HCT116 (cell line): ENCODE results near the gene MYADML2. TPM values are rescaled to one million over a fixed set of nuclear protein-coding genes. Genes with fewer than 3 reads are reported as not detected.

Source experiments
- ATAC-seq: fragments of 200-7000 bp; cut with Tn5 transposase; 2 replicates; pipeline ENCODE4 v1.9.1; 2020; ENCODE audit warnings: mild to moderate bottlenecking, moderate library complexity
- BruUV-seq: library from RNA; stranded (reverse); fragments of 400-500 nt; replicated peaks from 2 replicates; lab custom pipeline; 2021; lab: Mats Ljungman, UMichigan
- CTCF ChIA-PET: fragments of 300-600 bp; sonication (Branson Sonifier 250); formaldehyde crosslinking; loops from one replicate; lab custom pipeline; 2021; ENCODE audit warnings: antibody characterized with exemption; lab: Charles Lee
- POLR2A ChIA-PET: fragments of 300-600, 350-600 bp; sonication (Branson Sonifier 250); formaldehyde crosslinking; loops from one replicate; lab custom pipeline; 2021; ENCODE audit warnings: antibody characterized with exemption; lab: Charles Lee
- RAD21 ChIA-PET, 2 experiments: fragments of 300-600 bp; sonication (Branson Sonifier 250); formaldehyde crosslinking; loops; one replicate each; lab custom pipeline; 2023; ENCODE audit warnings: low total read pairs in 2 of 2; ENCODE audit not compliant: uncharacterized antibody in 2 of 2, unreplicated experiment in 2 of 2, low non-redundant PET in 1 of 2; lab: Charles Lee
- DNase-seq: peaks from one replicate; pipeline ENCODE4 v3.0.0-alpha.2; 2010; ENCODE audit warnings: low read depth, low spot score
- H2AFZ ChIP-seq: fragments of 200-600 bp; shearing (Covaris generic), sonication (generic); 2 replicates; pipeline ENCODE4 v1.6.1; 2017; ENCODE audit warnings: low read depth, mixed run types, mixed read lengths, antibody characterized with exemption, low read length; ENCODE audit not compliant: poor library complexity, severe bottlenecking
- H3K27ac ChIP-seq: 2 replicates; pipeline ENCODE4 v1.5.1; 2012; ENCODE audit warnings: low read depth, low read length
- H3K27me3 ChIP-seq: fragments of 200-600 bp; sonication (generic); 2 replicates; pipeline ENCODE4 v1.6.1; 2016; ENCODE audit warnings: mixed run types, low read length, mixed read lengths; ENCODE audit not compliant: insufficient read depth
- H3K36me3 ChIP-seq, 2 experiments: fragments of 200-500 bp in 1 of 2; fragments of 200-600 bp in 1 of 2; sonication (Bioruptor generic) in 1 of 2; sonication (generic) in 1 of 2; 2 replicates each; pipeline versions ENCODE4 v1.5.1 to v1.6.1; 2014 to 2016; ENCODE audit warnings: low read length in 2 of 2, inconsistent platforms in 1 of 2, mixed read lengths in 1 of 2, mixed run types in 1 of 2; ENCODE audit not compliant: insufficient read depth in 2 of 2, control insufficient read depth in 1 of 2
- H3K4me1 ChIP-seq, 2 experiments: fragments of 200-600 bp in 1 of 2; sonication (generic) in 1 of 2; 2 replicates each; pipeline versions ENCODE4 v1.5.1 to v1.6.1; 2012 to 2017; ENCODE audit warnings: low read length in 2 of 2, inconsistent platforms in 1 of 2, mild to moderate bottlenecking in 1 of 2, mixed read lengths in 1 of 2, mixed run types in 1 of 2, moderate library complexity in 1 of 2; ENCODE audit not compliant: insufficient read depth in 2 of 2, control insufficient read depth in 1 of 2
- H3K4me2 ChIP-seq: fragments of 200-600 bp; sonication (generic); 2 replicates; pipeline ENCODE4 v1.6.1; 2017; ENCODE audit warnings: mixed run types, low read length, mixed read lengths
- H3K4me3 ChIP-seq, 2 experiments: fragments of 200-600 bp in 1 of 2; sonication (generic) in 1 of 2; replicated peaks in 1 of 2; 2 replicates each; pipeline ENCODE4 v1.5.1; 2011 to 2016; ENCODE audit warnings: low read length in 2 of 2, control low read depth in 1 of 2, low read depth in 1 of 2, mild to moderate bottlenecking in 1 of 2, mixed read lengths in 1 of 2, mixed run types in 1 of 2
- H3K79me2 ChIP-seq: fragments of 200-600 bp; sonication (generic); 2 replicates; pipeline ENCODE4 v1.6.1; 2017; ENCODE audit warnings: mild to moderate bottlenecking, mixed run types, low read length, moderate library complexity, mixed read lengths; ENCODE audit not compliant: insufficient read depth
- H3K9ac ChIP-seq: fragments of 200-600 bp; sonication (generic); 2 replicates; pipeline ENCODE4 v1.6.1; 2016; ENCODE audit warnings: low read length, mixed read lengths
- H3K9me2 ChIP-seq: fragments of 200-600 bp; sonication (generic), shearing (Covaris generic); 2 replicates; pipeline ENCODE4 v1.6.1; 2017; ENCODE audit warnings: mixed run types, mild to moderate bottlenecking, moderate library complexity; ENCODE audit not compliant: insufficient read depth
- H3K9me3 ChIP-seq, 2 experiments: fragments of 200-500 bp in 1 of 2; fragments of 200-600 bp in 1 of 2; sonication (Bioruptor generic) in 1 of 2; sonication (generic) in 1 of 2; 2 replicates each; pipeline ENCODE4 v1.6.1; 2014 to 2017; ENCODE audit warnings: low read length in 2 of 2, mixed read lengths in 2 of 2, inconsistent platforms in 1 of 2, low read depth in 1 of 2, mild to moderate bottlenecking in 1 of 2, mixed run types in 1 of 2, moderate library complexity in 1 of 2; ENCODE audit not compliant: control insufficient read depth in 1 of 2, insufficient read depth in 1 of 2
- H4K20me1 ChIP-seq: fragments of 200-600 bp; sonication (generic), shearing (Covaris generic); 2 replicates; pipeline ENCODE4 v1.6.1; 2017; ENCODE audit warnings: mixed run types, mild to moderate bottlenecking, moderate library complexity; ENCODE audit not compliant: insufficient read depth
- FOSL1 ChIP-seq: IDR thresholded peaks from 2 replicates; pipeline ENCODE4 v1.6.1; 2012; ENCODE audit warnings: low read depth
- POLR2AphosphoS5 ChIP-seq: IDR thresholded peaks from 2 replicates; pipeline ENCODE4 v1.6.1; 2011; ENCODE audit warnings: mild to moderate bottlenecking, low read depth, low read length, moderate library complexity
- SIN3A ChIP-seq: IDR thresholded peaks from 2 replicates; pipeline ENCODE4 v1.6.1; 2012; ENCODE audit warnings: low read depth
- SP1 ChIP-seq: IDR thresholded peaks from 2 replicates; pipeline ENCODE4 v1.6.1; 2012; ENCODE audit warnings: low read depth
- SRF ChIP-seq: IDR thresholded peaks from 2 replicates; pipeline ENCODE4 v1.6.1; 2012; ENCODE audit warnings: low read depth
- TCF7L2 ChIP-seq: IDR thresholded peaks from 2 replicates; pipeline ENCODE4 v1.7.0; 2011; ENCODE audit warnings: borderline replicate concordance, inconsistent platforms; ENCODE audit not compliant: insufficient read depth, insufficient read length; ENCODE audit errors: extremely low read depth
- YY1 ChIP-seq: IDR thresholded peaks from 2 replicates; pipeline ENCODE4 v1.6.1; 2011; ENCODE audit warnings: low read length, low read depth, moderate library complexity, mild to moderate bottlenecking; ENCODE audit not compliant: insufficient replicate concordance; ENCODE audit errors: extremely low read depth
- ZFX ChIP-seq: fragments of 450-650 bp; IDR thresholded peaks from 2 replicates; pipeline ENCODE4 v1.6.1; 2017
- ZNF274 ChIP-seq: fragments of 200-500 bp; sonication (Bioruptor generic); IDR thresholded peaks from 2 replicates; pipeline ENCODE4 v1.6.1; 2014; ENCODE audit warnings: mild to moderate bottlenecking, low read depth, low read length, inconsistent platforms
- intact Hi-C: fragments of 100-400 bp; cut with micrococcal nuclease; formaldehyde crosslinking; loops from 2 replicates; pipeline ENCODE4 v1.10.0; 2022
- total RNA-seq: library from RNA; stranded (reverse); gene quantifications from one replicate; pipeline ENCODE4 v1.2.1, GENCODE V29; 2021; ENCODE audit not compliant: unreplicated experiment
- TF ChIP-seq, protein P1 (sequence below): IDR thresholded peaks from 2 replicates; pipeline ENCODE4 v1.6.1; 2012
- TF ChIP-seq, protein P2 (sequence below), 3 experiments: fragments of 200-600 bp in 1 of 3; sonication (generic) in 1 of 3; IDR thresholded peaks in 2 of 3; conservative IDR thresholded peaks in 1 of 3; 2 replicates each; pipeline ENCODE4 v1.5.1; 2012 to 2017; ENCODE audit warnings: low read depth in 2 of 3, low read length in 2 of 3, antibody characterized with exemption in 1 of 3, borderline replicate concordance in 1 of 3, control low read depth in 1 of 3, mild to moderate bottlenecking in 1 of 3, mixed read lengths in 1 of 3, mixed run types in 1 of 3, moderate library complexity in 1 of 3; ENCODE audit not compliant: insufficient read depth in 1 of 3

Gene MYADML2
- total RNA-seq, 1 experiment from 2014 or later, result not detected

DNA sequence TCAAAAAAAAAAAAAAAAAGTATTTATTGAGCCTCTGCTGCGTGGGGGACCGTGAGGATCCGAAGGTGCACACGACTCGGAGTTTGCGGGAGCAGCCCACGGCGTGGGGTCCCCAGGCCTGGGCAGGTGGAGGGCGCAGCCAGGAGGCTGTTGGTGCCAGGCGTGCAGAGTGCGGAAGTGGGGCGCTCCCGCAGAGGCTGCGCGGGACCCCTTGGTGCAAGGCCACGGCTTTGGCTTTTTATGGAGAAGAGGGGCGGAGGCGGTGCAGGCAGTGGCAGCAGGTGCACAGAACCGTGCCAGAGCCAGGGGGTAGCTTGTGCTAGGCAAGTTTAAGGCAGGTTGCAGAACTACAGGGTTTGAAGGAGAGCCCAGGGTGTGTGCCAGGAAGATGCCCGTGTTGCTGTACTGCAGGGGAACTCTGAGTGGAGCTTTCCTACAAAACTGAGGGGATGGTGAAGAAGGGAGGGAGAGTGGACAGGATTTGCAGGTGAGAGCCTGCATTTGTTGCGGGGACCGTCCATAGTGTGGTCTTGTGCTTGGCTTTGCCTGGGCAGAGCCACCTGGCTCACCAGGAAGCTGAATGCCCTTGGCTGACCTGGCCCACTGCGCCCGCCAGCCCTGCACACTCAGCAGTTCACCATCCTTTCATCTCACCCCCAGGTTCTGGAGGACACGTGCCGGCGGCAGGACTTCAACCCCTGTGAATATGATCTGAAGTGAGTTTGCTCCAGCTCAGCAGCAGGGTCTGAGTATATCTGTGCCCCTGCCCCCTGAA, 31.7 kb upstream of the MYADML2 start:
- ATAC-seq, result no peak
- H3K4me2 ChIP-seq, result peak overlapping the region; percentile 98
- H3K9me2 ChIP-seq, result no peaks in the 10 kb centered on the region
- RAD21 ChIA-PET, result interaction anchor here in 1 of 2 experiments (0.5 kb wide), 1 partner anchor 51 kb away, joined by 3 read pairs; the partner anchor contains the start of gene MAFG
- H3K27me3 ChIP-seq, result no peaks in the 10 kb centered on the region
- H3K9ac ChIP-seq, result peak overlapping the region; percentile 95
- no peaks in the 10 kb centered on the region for H3K9me3 ChIP-seq
- no TSS peak for BruUV-seq
- no peak overlapping the region for H2AFZ ChIP-seq
- TF ChIP-seq, protein P1, sequence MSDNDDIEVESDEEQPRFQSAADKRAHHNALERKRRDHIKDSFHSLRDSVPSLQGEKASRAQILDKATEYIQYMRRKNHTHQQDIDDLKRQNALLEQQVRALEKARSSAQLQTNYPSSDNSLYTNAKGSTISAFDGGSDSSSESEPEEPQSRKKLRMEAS, result no peak
- TF ChIP-seq, all 23 proteins: peak for 0
- no peaks in the 10 kb centered on the region for H4K20me1 ChIP-seq
- ChIA-PET CTCF (no interaction called here), POLR2A (interaction anchor here (1.0 kb wide), 1 partner anchor 11 kb away, joined by 4 read pairs; no protein-coding TSS in a partner anchor)
- peaks cover 12 to 41% of the 10 kb centered on the region in 2 experiments for H3K4me1 ChIP-seq
- peaks cover 2 to 9% of the 10 kb centered on the region in 2 experiments; a peak in 3 of 4 replicates for H3K36me3 ChIP-seq
- DNase-seq, result no peak
- H3K4me3 ChIP-seq, result peak overlapping the region; percentile 78 to 92
- intact Hi-C loops, result no loop called here
- H3K27ac ChIP-seq, result peak overlapping the region; percentile 94; the same call in 1 of the 2 replicates
- no peaks in the 10 kb centered on the region; the same call in 1 of the 2 replicates for H3K79me2 ChIP-seq

DNA sequence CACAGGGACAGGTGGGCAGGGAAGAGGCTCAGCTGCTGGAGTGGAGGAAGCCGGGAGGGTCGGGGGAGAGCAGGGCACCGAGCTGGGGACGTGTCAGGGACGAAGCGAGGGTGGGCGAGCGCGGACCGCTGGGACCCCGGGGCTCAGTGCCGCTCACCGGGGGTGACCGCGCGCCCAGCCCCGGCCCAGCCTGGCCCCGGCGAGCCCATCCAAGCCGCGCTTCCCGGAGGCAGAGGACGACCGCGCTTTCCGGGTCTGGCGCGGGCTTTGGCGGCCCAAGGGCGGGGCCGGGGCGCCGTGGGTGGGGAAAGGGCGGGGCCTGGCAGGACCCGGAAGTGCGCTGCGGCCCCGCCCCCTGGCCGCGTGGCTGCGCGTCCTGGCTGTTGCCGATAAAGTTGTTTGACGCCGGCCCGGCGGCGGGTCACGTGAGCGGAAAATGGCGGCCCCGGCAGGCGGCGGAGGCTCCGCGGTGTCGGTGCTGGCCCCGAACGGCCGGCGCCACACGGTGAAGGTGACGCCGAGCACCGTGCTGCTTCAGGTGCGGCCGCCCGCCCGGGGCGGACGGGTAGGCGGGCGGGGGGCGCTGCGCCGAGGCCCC, 30.3 kb upstream of the MYADML2 start, which contains the start of gene ASPSCR1:
Gene ASPSCR1, plus strand, starts transcription at position 419 of the 598 bp plus-strand sequence. Its CDS starts 18 bp downstream, at position 437.
- intact Hi-C loops, result loop anchor here (2.0 kb wide), 1 partner anchor 25 kb away; no protein-coding TSS in a partner anchor
- peak within 1 kb of the TSS; percentile 98 for H3K4me2 ChIP-seq
- ATAC-seq, result peak; percentile 88
- BruUV-seq, result no TSS peak
- no peaks in the 10 kb centered on the region for H4K20me1 ChIP-seq
- peak within 1 kb of the TSS; percentile 95 for H3K9ac ChIP-seq
- no peaks in the 10 kb centered on the region; the same call in 1 of the 2 replicates for H3K79me2 ChIP-seq
- peak within 1 kb of the TSS; percentile 94 for H3K27ac ChIP-seq
- peak within 1 kb of the TSS; percentile 78 to 92 for H3K4me3 ChIP-seq
- no peaks in the 10 kb centered on the region for H3K9me3 ChIP-seq
- H3K9me2 ChIP-seq, result no peaks in the 10 kb centered on the region
- peaks cover 12 to 41% of the 10 kb centered on the region in 2 experiments for H3K4me1 ChIP-seq
- H3K36me3 ChIP-seq, result peaks cover 0 to 9% of the 10 kb centered on the region in 2 experiments; a peak in 2 of 4 replicates
- peak; percentile 86 for DNase-seq
- CTCF ChIA-PET, result interaction anchor here (1.4 kb wide), 1 partner anchor 18 kb away, joined by 6 read pairs; no protein-coding TSS in a partner anchor
- RAD21 ChIA-PET, result no interaction called here
- H2AFZ ChIP-seq, result no peak within 1 kb of the TSS
- POLR2A ChIA-PET, result interaction anchor here (0.7 to 1.4 kb wide), 2 partner anchors 9 to 40 kb away, joined by 3 to 10 read pairs; partner anchors contain the start of gene PYCR1
- H3K27me3 ChIP-seq, result no peaks in the 10 kb centered on the region
- TF ChIP-seq ZFX (peak; percentile 42; the same call in 1 of the 2 replicates), TCF7L2 (peak; percentile 62), ZNF274 (no peak), SRF (no peak), POLR2AphosphoS5 (peak; percentile 98), SP1 (peak; percentile 89), YY1 (peak; percentile 95), FOSL1 (no peak), SIN3A (peak; percentile 76)
- TF ChIP-seq, protein P2, sequence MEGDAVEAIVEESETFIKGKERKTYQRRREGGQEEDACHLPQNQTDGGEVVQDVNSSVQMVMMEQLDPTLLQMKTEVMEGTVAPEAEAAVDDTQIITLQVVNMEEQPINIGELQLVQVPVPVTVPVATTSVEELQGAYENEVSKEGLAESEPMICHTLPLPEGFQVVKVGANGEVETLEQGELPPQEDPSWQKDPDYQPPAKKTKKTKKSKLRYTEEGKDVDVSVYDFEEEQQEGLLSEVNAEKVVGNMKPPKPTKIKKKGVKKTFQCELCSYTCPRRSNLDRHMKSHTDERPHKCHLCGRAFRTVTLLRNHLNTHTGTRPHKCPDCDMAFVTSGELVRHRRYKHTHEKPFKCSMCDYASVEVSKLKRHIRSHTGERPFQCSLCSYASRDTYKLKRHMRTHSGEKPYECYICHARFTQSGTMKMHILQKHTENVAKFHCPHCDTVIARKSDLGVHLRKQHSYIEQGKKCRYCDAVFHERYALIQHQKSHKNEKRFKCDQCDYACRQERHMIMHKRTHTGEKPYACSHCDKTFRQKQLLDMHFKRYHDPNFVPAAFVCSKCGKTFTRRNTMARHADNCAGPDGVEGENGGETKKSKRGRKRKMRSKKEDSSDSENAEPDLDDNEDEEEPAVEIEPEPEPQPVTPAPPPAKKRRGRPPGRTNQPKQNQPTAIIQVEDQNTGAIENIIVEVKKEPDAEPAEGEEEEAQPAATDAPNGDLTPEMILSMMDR (IDR thresholded peaks at IDR 0.05 in 2 of 3, conservative IDR thresholded peaks at IDR 0.05 in 1 of 3; ENCODE audit: borderline replicate concordance in 1 of 3, insufficient read depth in 1 of 3, low read depth in 2 of 3, low read length in 2 of 3), result no peak
